HepG2 (cell line): ENCODE results near the gene PPM1G. TPM values are rescaled to one million over a fixed set of nuclear protein-coding genes. Genes with fewer than 3 reads are reported as not detected.
A peak's percentile ranks its signal among the peaks of the same experiment; 100 is the strongest.

Experiments
- CCAR2 ChIP-seq: fragments of 200-400 bp; formaldehyde crosslinking; optimal IDR thresholded peaks from 2 replicates; pipeline ENCODE3; 2018; ENCODE audit warnings: low read depth, mild to moderate bottlenecking, low read length, moderate library complexity
- CEBPZ ChIP-seq: IDR thresholded peaks from 2 replicates; pipeline ENCODE4 v1.6.1; 2012; ENCODE audit warnings: low read length, improper control_type of control experiment
- CREM ChIP-seq, 2 experiments: sonication (generic) in 1 of 2; formaldehyde crosslinking in 1 of 2; IDR thresholded peaks; 2 replicates each; pipeline versions ENCODE4 v1.4.0 to v1.6.1; 2016 to 2020; ENCODE audit warnings: antibody characterized with exemption in 1 of 2, mild to moderate bottlenecking in 1 of 2, missing genetic modification reagents in 1 of 2
- EP300 ChIP-seq, 3 experiments: sonication (generic) in 1 of 3; formaldehyde crosslinking in 1 of 3; IDR thresholded peaks; 2 replicates each; pipeline versions ENCODE4 v1.5.1 to v1.6.1; 2011 to 2020; ENCODE audit warnings: low read depth in 2 of 3, low read length in 2 of 3, borderline replicate concordance in 1 of 3, improper control_type of control experiment in 1 of 3, mild to moderate bottlenecking in 1 of 3, missing genetic modification reagents in 1 of 3, moderate library complexity in 1 of 3
- ESRRA ChIP-seq: sonication (generic); formaldehyde crosslinking; IDR thresholded peaks from 2 replicates; pipeline ENCODE4 v1.5.1; 2020; ENCODE audit warnings: mild to moderate bottlenecking, low read depth, missing genetic modification reagents
- FOXO4 ChIP-seq: sonication (generic); formaldehyde crosslinking; conservative IDR thresholded peaks from 2 replicates; pipeline ENCODE4 v1.8.1; 2023; ENCODE audit warnings: missing genetic modification reagents
- GATAD1 ChIP-seq: IDR thresholded peaks from 2 replicates; pipeline ENCODE4 v1.6.1; 2016; ENCODE audit warnings: missing genetic modification reagents, missing compliant biosample characterization
- HMGXB4 ChIP-seq, 2 experiments: sonication (generic) in 1 of 2; formaldehyde crosslinking in 1 of 2; IDR thresholded peaks; 2 replicates each; pipeline versions ENCODE4 v1.4.0 to v1.6.1; 2018 to 2020; ENCODE audit warnings: missing genetic modification reagents in 2 of 2, borderline replicate concordance in 1 of 2, low read depth in 1 of 2, mild to moderate bottlenecking in 1 of 2, missing biosample characterization in 1 of 2
- KAT7 ChIP-seq: IDR thresholded peaks from 2 replicates; pipeline ENCODE4 v1.6.1; 2018; ENCODE audit warnings: borderline replicate concordance, missing compliant biosample characterization
- NKX3-1 ChIP-seq: sonication (generic); formaldehyde crosslinking; IDR thresholded peaks from 2 replicates; pipeline ENCODE4 v1.5.0; 2020; ENCODE audit warnings: missing genetic modification reagents
- TBL1XR1 ChIP-seq: fragments of 150-350 bp; IDR thresholded peaks from 2 replicates; pipeline ENCODE4 v1.6.1; 2014; ENCODE audit warnings: borderline replicate concordance, low read length; ENCODE audit not compliant: partially characterized antibody
- TOPORS ChIP-seq: sonication (generic); formaldehyde crosslinking; IDR thresholded peaks from 2 replicates; pipeline ENCODE4 v1.8.0; 2023; ENCODE audit warnings: mild to moderate bottlenecking, missing genetic modification reagents
- ZNF138 ChIP-seq: sonication (generic); formaldehyde crosslinking; IDR thresholded peaks from 2 replicates; pipeline ENCODE4 v1.5.0; 2020; ENCODE audit warnings: mild to moderate bottlenecking, low read depth, missing genetic modification reagents
- ZNF251 ChIP-seq: sonication (generic); formaldehyde crosslinking; IDR thresholded peaks from 2 replicates; pipeline ENCODE4 v1.9.0; 2021; ENCODE audit warnings: mild to moderate bottlenecking, missing genetic modification reagents
- ZNF282 ChIP-seq: fragments of 450-650 bp; IDR thresholded peaks from 2 replicates; pipeline ENCODE4 v1.6.1; 2018; ENCODE audit not compliant: partially characterized antibody
- ZNF432 ChIP-seq: sonication (generic); formaldehyde crosslinking; IDR thresholded peaks from 2 replicates; pipeline ENCODE4 v1.5.0; 2020; ENCODE audit warnings: missing genetic modification reagents, mild to moderate bottlenecking, borderline replicate concordance
- ZNF44 ChIP-seq: sonication (generic); formaldehyde crosslinking; IDR thresholded peaks from 2 replicates; pipeline ENCODE4 v1.5.1; 2020; ENCODE audit warnings: mild to moderate bottlenecking, missing genetic modification reagents
- ZNF562 ChIP-seq: sonication (generic); formaldehyde crosslinking; IDR thresholded peaks from 2 replicates; pipeline ENCODE4 v1.8.0; 2022; ENCODE audit warnings: missing genetic modification reagents, borderline replicate concordance
- ZNF629 ChIP-seq: sonication (generic); formaldehyde crosslinking; conservative IDR thresholded peaks from 2 replicates; pipeline ENCODE4 v1.5.0; 2020; ENCODE audit warnings: missing genetic modification reagents
- ZNF713 ChIP-seq: sonication (generic); formaldehyde crosslinking; IDR thresholded peaks from 2 replicates; pipeline ENCODE4 v1.4.0; 2020; ENCODE audit warnings: mild to moderate bottlenecking, missing genetic modification reagents
- ZNF780A ChIP-seq: sonication (generic); formaldehyde crosslinking; IDR thresholded peaks from 2 replicates; pipeline ENCODE4 v1.8.0; 2022; ENCODE audit warnings: mild to moderate bottlenecking, missing genetic modification reagents, moderate library complexity
- ZNF790 ChIP-seq: sonication (generic); formaldehyde crosslinking; IDR thresholded peaks from 2 replicates; pipeline ENCODE4 v1.8.0; 2022; ENCODE audit warnings: missing genetic modification reagents, mild to moderate bottlenecking, borderline replicate concordance
- polyA plus RNA-seq, 8 experiments: library from polyadenylated mRNA; depleted of rRNA in 3 of 8; stranded (reverse) in 7 of 8; unstranded in 1 of 8; fragments of >200 nt; fragmentation: Illumina TruSeq in 4 of 8; extraction: Trizol in 4 of 8; gene quantifications; 2 replicates each; pipeline versions ENCODE4 v1.2.1 to v1.2.3, GENCODE V29; 2011 to 2016; ENCODE audit warnings: low read depth in 4 of 8, missing spikeins in 1 of 8, mixed read lengths in 1 of 8; ENCODE audit not compliant: insufficient read depth in 1 of 8
- total RNA-seq, 5 experiments: library from RNA; depleted of rRNA; stranded (reverse); fragments of >200 nt; fragmentation: Illumina TruSeq; extraction: Trizol; gene quantifications; 2 replicates each; pipeline ENCODE4 v1.2.3, GENCODE V29; 2016; ENCODE audit warnings: low read depth in 1 of 5

Gene PPM1G
- total and polyA plus RNA-seq, 2 of the 13 experiments (the other 11 are each of a cell fraction or from before 2014, with no cell fraction given), result 58.2 to 213 TPM

GRCh38 chr2:27409321-27410073, at the start of gene PPM1G (continued):
- peak in 1 of 2 experiments; percentile 25; a peak in 1 of 4 replicates for TF ChIP-seq EP300 (IDR thresholded peaks at IDR 0.05; ENCODE audit: low read depth in 2 of 2, low read length in 2 of 2)
- TF ChIP-seq EP300 (CRISPR knock-in tag; IDR thresholded peaks at IDR 0.05; ENCODE audit: borderline replicate concordance), result 0 out of 2 replicates have a peak, but pooled peaks have one; percentile 25
- TF ChIP-seq ESRRA (CRISPR knock-in tag), result peak; percentile 85
- TF ChIP-seq NKX3-1 (CRISPR knock-in tag), result peak; percentile 90; the same call in 1 of the 2 replicates
- TF ChIP-seq TOPORS (CRISPR knock-in tag), result peak; percentile 97; the same call in 1 of the 2 replicates
- peak; percentile 84 for TF ChIP-seq CCAR2
- no peak for TF ChIP-seq TBL1XR1
- no peak for TF ChIP-seq CEBPZ
- peak; percentile 48; the same call in 1 of the 2 replicates for TF ChIP-seq CREM (IDR thresholded peaks at IDR 0.05)
- TF ChIP-seq CREM (CRISPR knock-in tag; IDR thresholded peaks at IDR 0.05), result no peak
- TF ChIP-seq ZNF44 (CRISPR knock-in tag), result peak; percentile 30; the same call in 1 of the 2 replicates
- no peak for TF ChIP-seq ZNF138 (CRISPR knock-in tag)
- TF ChIP-seq ZNF713 (CRISPR knock-in tag), result no peak
- no peak for TF ChIP-seq ZNF780A (CRISPR knock-in tag)
- TF ChIP-seq GATAD1 (CRISPR knock-in tag), result peak; percentile 85
- TF ChIP-seq HMGXB4 (CRISPR knock-in tag; IDR thresholded peaks at IDR 0.05; ENCODE audit: borderline replicate concordance in 1 of 2, low read depth in 1 of 2), result peak; percentile 80 to 94
- peak; percentile 93 for TF ChIP-seq KAT7
- TF ChIP-seq ZNF251 (CRISPR knock-in tag), result no peak
- TF ChIP-seq FOXO4, result peak; percentile 96
- no peak; the same call in 1 of the 2 replicates for TF ChIP-seq ZNF629 (CRISPR knock-in tag)
- no peak for TF ChIP-seq ZNF562 (CRISPR knock-in tag)
- TF ChIP-seq ZNF282, result no peak
- TF ChIP-seq ZNF432 (CRISPR knock-in tag), result no peak
- peak; percentile 73; the same call in 1 of the 2 replicates for TF ChIP-seq ZNF790 (CRISPR knock-in tag)
